ENCODE measurements around the gene TTLL11.

GRCh38 chr9:121812159-121812735, 280.9 kb downstream of the TTLL11 start:
- no peak for TF ChIP-seq POLR2AphosphoS5 (IDR thresholded peaks at IDR 0.05)
- TF ChIP-seq, protein P1, sequence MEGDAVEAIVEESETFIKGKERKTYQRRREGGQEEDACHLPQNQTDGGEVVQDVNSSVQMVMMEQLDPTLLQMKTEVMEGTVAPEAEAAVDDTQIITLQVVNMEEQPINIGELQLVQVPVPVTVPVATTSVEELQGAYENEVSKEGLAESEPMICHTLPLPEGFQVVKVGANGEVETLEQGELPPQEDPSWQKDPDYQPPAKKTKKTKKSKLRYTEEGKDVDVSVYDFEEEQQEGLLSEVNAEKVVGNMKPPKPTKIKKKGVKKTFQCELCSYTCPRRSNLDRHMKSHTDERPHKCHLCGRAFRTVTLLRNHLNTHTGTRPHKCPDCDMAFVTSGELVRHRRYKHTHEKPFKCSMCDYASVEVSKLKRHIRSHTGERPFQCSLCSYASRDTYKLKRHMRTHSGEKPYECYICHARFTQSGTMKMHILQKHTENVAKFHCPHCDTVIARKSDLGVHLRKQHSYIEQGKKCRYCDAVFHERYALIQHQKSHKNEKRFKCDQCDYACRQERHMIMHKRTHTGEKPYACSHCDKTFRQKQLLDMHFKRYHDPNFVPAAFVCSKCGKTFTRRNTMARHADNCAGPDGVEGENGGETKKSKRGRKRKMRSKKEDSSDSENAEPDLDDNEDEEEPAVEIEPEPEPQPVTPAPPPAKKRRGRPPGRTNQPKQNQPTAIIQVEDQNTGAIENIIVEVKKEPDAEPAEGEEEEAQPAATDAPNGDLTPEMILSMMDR (IDR thresholded peaks at IDR 0.05): no peak
- TF ChIP-seq EP300 (IDR thresholded peaks at IDR 0.05; ENCODE audit: low read depth): no peak

All from transverse colon (tissue), 4 donors.